ENCODE results near the gene MTR. TPM values are rescaled to one million over a fixed set of nuclear protein-coding genes. Genes with fewer than 3 reads are reported as not detected.

The MTR gene
- total RNA-seq, 2 donors from 2014 or later: 31.3 to 39.8 TPM

DNA sequence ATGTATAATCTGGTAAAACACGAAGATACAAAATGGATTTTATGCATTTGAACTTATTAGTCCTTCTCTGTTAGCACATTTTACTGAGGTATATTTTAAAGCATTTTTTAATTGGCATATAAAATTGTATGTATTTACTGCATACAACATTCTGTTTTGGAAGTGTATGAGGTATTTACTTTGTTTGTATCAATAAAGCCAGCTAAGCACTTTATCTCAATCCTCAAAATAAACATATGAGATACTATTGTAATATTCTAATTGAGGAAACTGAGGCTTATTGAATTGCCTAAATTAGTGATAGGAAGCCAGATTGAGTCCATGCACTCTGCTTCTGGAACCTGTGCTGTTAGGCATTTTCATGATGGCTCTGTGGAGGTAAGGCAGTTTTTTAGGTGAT lies 65.6 kb downstream of the MTR start:
- DNase-seq (ENCODE audit: low spot score) (no peak), ATAC-seq (ENCODE audit: insufficient number of reproducible peaks, low FRiP score, low read depth) (no peak)
- H3K27me3 ChIP-seq (replicated peaks; ENCODE audit: insufficient read depth): no peaks in the 10 kb centered on the region
- H3K4me3 ChIP-seq: no peak overlapping the region
- H3K4me1 ChIP-seq (ENCODE audit: control insufficient read depth in 1 of 2, low read depth in 2 of 2): peaks cover 0 to 8% of the 10 kb centered on the region in 2 donors
- H3K36me3 ChIP-seq: peaks cover 10% of the 10 kb centered on the region
- no peak overlapping the region for H3K27ac ChIP-seq
- TF ChIP-seq CTCF (IDR thresholded peaks at IDR 0.05): no peak
- H3K9me3 ChIP-seq: no peaks in the 10 kb centered on the region

DNA sequence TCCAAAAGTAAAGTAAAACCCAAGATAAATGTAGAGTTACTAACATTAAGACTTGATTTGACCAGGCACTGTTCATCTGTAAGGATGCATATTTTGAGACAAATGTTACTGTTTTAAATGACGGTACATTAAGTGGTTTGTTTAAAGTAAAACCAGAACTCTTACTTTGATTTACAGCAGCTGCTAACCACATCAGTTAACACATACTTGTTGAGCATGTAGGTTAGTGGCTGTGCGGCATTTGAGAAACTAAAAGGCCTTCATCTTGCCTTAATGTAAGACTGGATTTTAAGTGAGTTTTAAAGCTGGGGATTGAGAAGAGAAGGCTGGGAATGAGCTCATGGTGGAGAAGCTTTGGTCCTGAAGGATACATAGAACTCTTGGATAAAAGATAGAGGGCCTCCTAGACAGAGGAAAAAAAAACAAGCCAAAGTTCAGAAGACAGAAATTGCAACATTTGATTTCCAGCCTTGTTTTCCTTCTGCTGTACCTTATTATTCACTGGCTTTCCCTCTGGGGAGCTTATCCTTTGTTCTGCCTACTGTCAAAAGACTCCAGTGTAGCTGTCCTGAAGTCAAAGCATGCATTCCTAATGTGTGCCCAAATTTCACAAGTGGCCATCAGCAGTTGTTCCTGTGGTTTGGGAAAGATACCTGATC lies 66.6 kb downstream of the MTR start:
- no peak overlapping the region for H3K4me3 ChIP-seq
- no peak for ATAC-seq (ENCODE audit: insufficient number of reproducible peaks, low FRiP score, low read depth)
- no peak for DNase-seq (ENCODE audit: low spot score)
- H3K27ac ChIP-seq: no peak overlapping the region
- no peaks in the 10 kb centered on the region for H3K27me3 ChIP-seq (replicated peaks; ENCODE audit: insufficient read depth)
- H3K4me1 ChIP-seq (ENCODE audit: control insufficient read depth in 1 of 2, low read depth in 2 of 2): peaks cover 0 to 8% of the 10 kb centered on the region in 2 donors
- H3K9me3 ChIP-seq: no peaks in the 10 kb centered on the region
- TF ChIP-seq CTCF (IDR thresholded peaks at IDR 0.05): no peak
- peaks cover 12% of the 10 kb centered on the region for H3K36me3 ChIP-seq

DNA sequence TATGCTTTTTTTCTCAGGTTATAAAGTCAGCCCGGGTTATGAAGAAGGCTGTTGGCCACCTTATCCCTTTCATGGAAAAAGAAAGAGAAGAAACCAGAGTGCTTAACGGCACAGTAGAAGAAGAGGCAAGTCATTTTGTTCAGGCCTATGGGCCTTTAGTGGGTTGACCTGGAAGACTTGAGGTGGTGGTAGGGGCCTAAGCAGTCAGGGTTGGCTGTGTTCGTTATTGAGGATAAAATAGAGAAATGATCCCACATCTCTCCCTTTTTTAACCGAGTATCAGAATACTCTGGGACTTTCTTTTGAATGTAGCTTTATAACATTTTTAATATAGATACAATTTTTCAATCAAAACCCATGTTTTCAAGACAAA lies 67.1 kb downstream of the MTR start:
- H3K9me3 ChIP-seq: no peaks in the 10 kb centered on the region
- peaks cover 0 to 8% of the 10 kb centered on the region in 2 donors for H3K4me1 ChIP-seq (ENCODE audit: control insufficient read depth in 1 of 2, low read depth in 2 of 2)
- ATAC-seq (ENCODE audit: insufficient number of reproducible peaks, low FRiP score, low read depth) (no peak), DNase-seq (ENCODE audit: low spot score) (no peak)
- H3K36me3 ChIP-seq: peaks cover 17% of the 10 kb centered on the region
- H3K4me3 ChIP-seq: no peak overlapping the region
- H3K27ac ChIP-seq: no peak overlapping the region
- no peak for TF ChIP-seq CTCF (IDR thresholded peaks at IDR 0.05)
- no peaks in the 10 kb centered on the region for H3K27me3 ChIP-seq (replicated peaks; ENCODE audit: insufficient read depth)

DNA sequence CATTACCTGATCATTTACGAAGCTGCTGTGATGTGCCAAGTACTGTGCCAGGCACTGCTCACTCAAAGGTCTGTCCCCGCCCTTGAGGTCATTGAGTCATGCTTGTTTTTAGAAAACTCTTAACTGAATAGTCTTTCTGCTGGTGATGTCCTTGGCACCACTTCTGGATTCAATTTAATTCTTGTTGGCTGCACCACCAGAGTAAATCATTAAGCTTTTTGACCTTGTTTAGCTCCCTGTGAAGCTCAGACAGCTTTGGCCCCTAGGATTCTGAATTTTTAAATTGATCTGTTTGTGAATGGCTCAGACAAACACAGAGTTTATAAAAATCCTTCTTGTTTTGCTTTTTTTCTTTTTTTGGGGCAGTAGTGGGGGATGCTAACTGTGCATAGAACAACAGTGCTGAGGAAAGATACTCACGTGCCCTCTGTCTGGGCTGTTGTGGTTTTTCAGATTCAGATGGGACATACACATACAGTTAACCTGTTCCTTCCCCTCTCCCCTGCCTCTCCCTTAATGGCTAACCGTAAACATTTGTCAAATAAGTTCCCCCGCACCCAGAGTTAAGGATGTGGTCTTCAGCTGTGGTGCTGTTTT lies 67.6 kb downstream of the MTR start:
- ATAC-seq (ENCODE audit: insufficient number of reproducible peaks, low FRiP score, low read depth): no peak
- H3K4me1 ChIP-seq (ENCODE audit: control insufficient read depth in 1 of 2, low read depth in 2 of 2): peaks cover 0 to 8% of the 10 kb centered on the region in 2 donors

DNA sequence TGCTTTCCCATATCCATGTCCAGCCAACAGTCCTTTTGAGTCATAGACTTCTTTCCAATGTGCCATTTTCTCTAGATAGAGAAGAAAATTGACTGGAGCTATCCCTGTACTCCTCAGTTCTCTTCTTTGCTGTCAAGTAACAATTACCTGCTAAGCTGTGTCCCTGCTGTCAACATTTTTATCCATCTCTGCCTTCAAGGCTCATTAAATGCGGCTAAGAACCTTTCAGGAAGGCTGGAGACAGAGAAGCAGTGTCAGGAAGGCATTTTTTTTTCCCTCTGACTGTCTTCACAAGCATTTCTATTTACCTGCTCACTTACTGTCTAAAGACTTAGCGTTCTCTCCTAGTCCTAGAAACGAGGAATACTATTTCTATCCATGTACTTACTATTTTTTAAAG lies 69.1 kb downstream of the MTR start:
- Histone ChIP-seq H3K4me3 (no peak overlapping the region), H3K9me3 (no peaks in the 10 kb centered on the region), H3K36me3 (peaks cover 17% of the 10 kb centered on the region), H3K27me3 (replicated peaks; ENCODE audit: insufficient read depth) (no peaks in the 10 kb centered on the region), H3K4me1 (ENCODE audit: control insufficient read depth in 1 of 2, low read depth in 2 of 2) (peaks cover 0 to 8% of the 10 kb centered on the region in 2 donors), H3K27ac (no peak overlapping the region)
- DNase-seq (ENCODE audit: low spot score) (no peak), ATAC-seq (ENCODE audit: insufficient number of reproducible peaks, low FRiP score, low read depth) (no peak)
- TF ChIP-seq CTCF (IDR thresholded peaks at IDR 0.05): no peak

More for the DNA sequence above, 67.6 kb downstream of the MTR start:
- Histone ChIP-seq H3K27me3 (replicated peaks; ENCODE audit: insufficient read depth) (no peaks in the 10 kb centered on the region), H3K9me3 (no peaks in the 10 kb centered on the region), H3K27ac (no peak overlapping the region), H3K36me3 (peaks cover 17% of the 10 kb centered on the region), H3K4me3 (no peak overlapping the region)
- no peak for DNase-seq (ENCODE audit: low spot score)
- no peak for TF ChIP-seq CTCF (IDR thresholded peaks at IDR 0.05)

Measured in thoracic aorta (tissue), 2 donors.